ENCODE results near the gene ARHGAP31. TPM values are rescaled to one million over a fixed set of nuclear protein-coding genes. Genes with fewer than 3 reads are reported as not detected.

ARHGAP31 gene
- total and polyA plus RNA-seq, 10 of the 15 experiments (the other 5 are each of a cell fraction or from before 2014, with no cell fraction given), result 0.97 to 29.8 (median 10.3) TPM

- TF ChIP-seq PKNOX1 (IDR thresholded peaks at IDR 0.05) (no peak; the same call in 1 of the 2 replicates), KAT2A (conservative IDR thresholded peaks at IDR 0.05; ENCODE audit: control insufficient read depth, low read depth, low read length) (no peak), ZNF24 (IDR thresholded peaks at IDR 0.05) (no peak), EGR1 (IDR thresholded peaks at IDR 0.05; ENCODE audit: borderline replicate concordance in 1 of 2, low read depth in 2 of 2, low read length in 2 of 2) (no peak), MEF2B (IDR thresholded peaks at IDR 0.05; ENCODE audit: partially characterized antibody, poor library complexity, severe bottlenecking) (no peak), NRF1 (conservative IDR thresholded peaks at IDR 0.05; ENCODE audit: low read depth, low read length) (no peak), RELB (IDR thresholded peaks at IDR 0.05; ENCODE audit: low read depth) (peak; percentile 82), ZNF384 (IDR thresholded peaks at IDR 0.05; ENCODE audit: borderline replicate concordance, low read depth, low read length) (peak; percentile 78), IRF5 (IDR thresholded peaks at IDR 0.05; ENCODE audit: borderline replicate concordance) (no peak), POLR2AphosphoS5 (IDR thresholded peaks at IDR 0.05; ENCODE audit: low read length) (no peak), GATAD2B (conservative IDR thresholded peaks at IDR 0.05; ENCODE audit: low read depth) (0 out of 2 replicates have a peak, but pooled peaks have one; percentile 19), SMC3 (IDR thresholded peaks at IDR 0.05; ENCODE audit: borderline replicate concordance, low read length) (peak; percentile 14; the same call in 1 of the 2 replicates), JUND (IDR thresholded peaks at IDR 0.05; ENCODE audit: low read depth, low read length) (no peak), CBFB (IDR thresholded peaks at IDR 0.05; ENCODE audit: low read depth) (no peak), FOXM1 (IDR thresholded peaks at IDR 0.05; ENCODE audit: low read depth, low read length) (peak; percentile 55; the same call in 1 of the 2 replicates), TCF12 (IDR thresholded peaks at IDR 0.05; ENCODE audit: low read depth, low read length) (no peak), PAX5 (IDR thresholded peaks at IDR 0.05; ENCODE audit: borderline replicate concordance, low read depth, low read length) (peak; percentile 25; the same call in 1 of the 2 replicates), CUX1 (IDR thresholded peaks at IDR 0.05; ENCODE audit: insufficient replicate concordance, low read depth, low read length) (no peak), MEF2A (IDR thresholded peaks at IDR 0.05; ENCODE audit: insufficient read depth, low read depth, low read length) (no peak), TBL1XR1 (IDR thresholded peaks at IDR 0.05; ENCODE audit: low read depth, low read length) (peak; percentile 77)
Observed at GRCh38 chr3:119352034-119352609, 57.9 kb downstream of the ARHGAP31 start (continued).
